ENCODE measurements around the gene EID3. TPM values are rescaled to one million over a fixed set of nuclear protein-coding genes. Genes with fewer than 3 reads are reported as not detected.

EID3 gene
- polyA plus RNA-seq, 2 of the 4 experiments (the other 2 are of a cell fraction), result 6.8 to 12.2 TPM

GRCh38 chr12:104314242-104314614 lies 10.7 kb downstream of the EID3 start (continued):
- no peak for TF ChIP-seq RNF2 (IDR thresholded peaks at IDR 0.05; ENCODE audit: borderline replicate concordance, low read depth)
- TF ChIP-seq TFCP2L1 (CRISPR knock-in tag; IDR thresholded peaks at IDR 0.05), result peak; percentile 69
- no peak for TF ChIP-seq PBX3 (IDR thresholded peaks at IDR 0.05)
- TF ChIP-seq RCOR1 (IDR thresholded peaks at IDR 0.05; ENCODE audit: low read depth, low read length), result no peak
- no peak for TF ChIP-seq E2F6 (IDR thresholded peaks at IDR 0.05; ENCODE audit: borderline replicate concordance, low read depth)
- no peak for TF ChIP-seq ESRRA (IDR thresholded peaks at IDR 0.05; ENCODE audit: borderline replicate concordance, low read length)
- no peak for TF ChIP-seq NFE2L2 (conservative IDR thresholded peaks at IDR 0.05; ENCODE audit: low read length)
- TF ChIP-seq HOXA7 (CRISPR knock-in tag; IDR thresholded peaks at IDR 0.05), result peak; percentile 97
- TF ChIP-seq CHD2 (IDR thresholded peaks at IDR 0.05; ENCODE audit: low read length, partially characterized antibody), result no peak
- no peak for TF ChIP-seq CBX2 (IDR thresholded peaks at IDR 0.05; ENCODE audit: borderline replicate concordance, low read depth)
- TF ChIP-seq CEBPB (IDR thresholded peaks at IDR 0.05), result peak in 1 of 2 experiments; percentile 33; a peak in 1 of 4 replicates
- no peak for TF ChIP-seq HOXB13 (CRISPR knock-in tag; IDR thresholded peaks at IDR 0.05; ENCODE audit: low read depth)
- no peak for TF ChIP-seq ZC3H11A (IDR thresholded peaks at IDR 0.05)
- TF ChIP-seq BHLHE40 (IDR thresholded peaks at IDR 0.05; ENCODE audit: low read depth, low read length), result no peak
- TF ChIP-seq RAD21 (conservative IDR thresholded peaks at IDR 0.05 in 1 of 2, IDR thresholded peaks at IDR 0.05 in 1 of 2), result no peak
- no peak; the same call in 1 of the 2 replicates for TF ChIP-seq FOSL2 (IDR thresholded peaks at IDR 0.05)
- TF ChIP-seq FOSL2 (CRISPR knock-in tag; IDR thresholded peaks at IDR 0.05), result peak; percentile 63
- TF ChIP-seq KDM5A (IDR thresholded peaks at IDR 0.05), result no peak
- TF ChIP-seq PHF8 (IDR thresholded peaks at IDR 0.05; ENCODE audit: borderline replicate concordance, low read depth), result no peak
- no peak for TF ChIP-seq ZNF302 (CRISPR knock-in tag; IDR thresholded peaks at IDR 0.05)
- no peak for TF ChIP-seq HDAC2 (IDR thresholded peaks at IDR 0.05)
- no peak for TF ChIP-seq POLR2A (IDR thresholded peaks at IDR 0.05; ENCODE audit: low read length)
- TF ChIP-seq SREBF2 (IDR thresholded peaks at IDR 0.05), result no peak
- no peak for TF ChIP-seq FOXS1 (CRISPR knock-in tag; IDR thresholded peaks at IDR 0.05)
- TF ChIP-seq NPAS2 (CRISPR knock-in tag; IDR thresholded peaks at IDR 0.05; ENCODE audit: borderline replicate concordance), result no peak
- TF ChIP-seq CTCF (IDR thresholded peaks at IDR 0.05), result no peak
- no peak for TF ChIP-seq NR3C1 (IDR thresholded peaks at IDR 0.05)
- no peak for TF ChIP-seq ELK1 (IDR thresholded peaks at IDR 0.05; ENCODE audit: low read depth, low read length)
- TF ChIP-seq GATA3 (IDR thresholded peaks at IDR 0.05; ENCODE audit: borderline replicate concordance), result no peak
- TF ChIP-seq ATOH8 (CRISPR knock-in tag; IDR thresholded peaks at IDR 0.05; ENCODE audit: low read depth), result 0 out of 2 replicates have a peak, but pooled peaks have one; percentile 61
- TF ChIP-seq KDM1A (IDR thresholded peaks at IDR 0.05; ENCODE audit: low read depth), result no peak
- TF ChIP-seq CHD4 (IDR thresholded peaks at IDR 0.05; ENCODE audit: borderline replicate concordance), result no peak
- TF ChIP-seq REST (IDR thresholded peaks at IDR 0.05), result no peak
- TF ChIP-seq HEYL (CRISPR knock-in tag; IDR thresholded peaks at IDR 0.05), result no peak
